Suppressor macrophage treated with lipopolysaccharide for 4 hours (primary cell): ENCODE data around the gene GJB2.

ENCODE experiments used
- DNase-seq: peaks from one replicate; pipeline ENCODE4 v3.0.0-alpha.2; 2020

Gene GJB2

DNA sequence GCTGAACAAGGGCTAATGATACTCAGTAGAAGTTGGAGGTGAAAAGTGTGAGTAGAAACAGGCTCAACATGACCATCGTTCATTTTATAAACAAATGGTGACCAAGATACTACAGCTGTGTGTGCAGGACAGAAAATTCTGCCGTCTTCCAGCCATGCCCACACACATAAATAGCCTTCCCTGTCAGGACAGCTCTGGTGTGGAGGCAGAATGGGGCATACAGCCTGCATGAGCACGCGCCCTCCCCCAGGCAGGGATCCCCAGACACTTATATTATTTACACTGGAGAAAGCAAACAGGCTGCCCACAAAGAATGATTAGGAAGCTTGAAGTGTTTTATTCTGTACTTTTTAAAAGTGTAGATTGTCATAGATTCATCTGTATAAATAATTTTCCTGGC is 52.3 kb downstream of the GJB2 start:
- no peak for DNase-seq

DNA sequence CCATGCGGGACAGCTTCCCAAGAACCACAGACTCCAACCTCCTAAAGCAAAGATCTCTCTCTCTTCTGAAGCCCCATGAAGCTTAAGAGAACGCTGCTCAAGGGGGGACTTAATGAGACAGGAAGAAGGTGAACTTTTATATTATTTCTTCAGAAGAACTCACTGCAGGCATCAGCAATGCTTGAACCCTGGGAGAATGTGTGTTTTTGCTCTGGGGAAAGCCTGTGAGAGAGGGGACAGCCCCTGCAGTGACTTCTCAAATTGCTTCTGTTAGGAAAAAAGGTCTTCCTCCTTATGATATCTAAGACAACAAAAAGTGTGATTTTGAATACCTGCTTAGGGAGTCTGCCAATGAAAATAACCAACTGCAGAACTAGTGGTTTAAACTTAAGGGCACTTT is 54.9 kb downstream of the GJB2 start:
- DNase-seq: no peak
